Prostate gland (tissue), 2 donors: ENCODE measurements around the gene FAR2.

Source experiments
- CTCF ChIP-seq, 4 experiments: fragments of 200-600 bp in 2 of 4; fragments of 450-650 bp in 2 of 4; sonication (generic) in 2 of 4; IDR thresholded peaks; 1 replicate in 3 of 4; 2 replicates in 1 of 4; pipeline ENCODE4 v1.5.1; 2016 to 2019; ENCODE audit warnings: antibody characterized with exemption in 4 of 4, mild to moderate bottlenecking in 2 of 4, moderate library complexity in 2 of 4
- POLR2A ChIP-seq: fragments of 450-650 bp; IDR thresholded peaks from one replicate; pipeline ENCODE4 v1.6.1; 2016; ENCODE audit warnings: antibody characterized with exemption, mild to moderate bottlenecking
- POLR2AphosphoS5 ChIP-seq: sonication (generic); formaldehyde crosslinking; IDR thresholded peaks from one replicate; pipeline ENCODE4 v1.6.1; 2017; ENCODE audit warnings: antibody characterized with exemption

GRCh38 chr12:29145372-29146170, 3.5 kb upstream of the FAR2 start:
- TF ChIP-seq CTCF (IDR thresholded peaks at IDR 0.05) (no peak), POLR2AphosphoS5 (no peak), POLR2A (no peak)
